ENCODE data around the gene LEP.
"Not testable (repeated sequence)": the region's sequence is repeated elsewhere in the genome, so short reads cannot be mapped to it uniquely, and the experiment has no call there.

Gene LEP

DNA sequence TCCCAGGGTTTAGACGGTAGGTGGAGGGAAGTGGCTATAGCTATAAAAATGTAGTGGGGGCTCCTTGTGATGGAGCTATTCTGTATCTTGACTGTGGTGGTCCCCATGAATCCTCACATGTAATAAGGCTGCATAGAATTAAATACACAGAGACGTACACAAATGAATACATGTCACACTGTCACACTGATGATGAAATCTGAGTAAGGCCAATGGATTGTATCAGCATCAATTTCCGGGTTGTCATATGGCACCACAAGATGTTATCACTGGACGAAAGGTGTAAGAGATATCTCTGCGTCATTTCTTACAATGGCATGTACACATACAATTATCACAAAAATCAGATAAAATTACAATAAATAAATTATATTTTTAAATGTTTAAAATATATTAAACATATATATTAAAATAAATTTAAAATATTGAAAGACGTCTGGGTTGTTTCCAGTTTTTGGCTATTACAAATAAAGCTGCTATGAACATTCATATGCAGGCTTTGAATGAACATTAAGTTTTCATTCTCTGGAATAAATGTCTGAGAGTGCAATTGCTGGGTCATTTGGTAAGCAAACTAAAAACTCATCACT lies 38.1 kb downstream of the LEP start:
- H3K4me3 ChIP-seq = no peak overlapping the region
- no peaks in the 10 kb centered on the region; the same call in 1 of the 2 replicates for H3K9me3 ChIP-seq (ENCODE audit: low read depth, low read length)
- no peak for DNase-seq (ENCODE audit: low read depth, low spot score)
- no peak overlapping the region for H3K27ac ChIP-seq
- TF ChIP-seq FOXP2 (optimal IDR thresholded peaks at IDR 0.05; ENCODE audit: control extremely low read depth, extremely low read length, insufficient read depth) (no peak), POLR2AphosphoS5 (IDR thresholded peaks at IDR 0.05; ENCODE audit: borderline replicate concordance, low read depth, low read length) (no peak), EZH2 (IDR thresholded peaks at IDR 0.05) (no peak)
- H3K36me3 ChIP-seq (ENCODE audit: insufficient read depth, low read length) = no peaks in the 10 kb centered on the region
- H3K9ac ChIP-seq (ENCODE audit: insufficient read length) = no peak overlapping the region

DNA sequence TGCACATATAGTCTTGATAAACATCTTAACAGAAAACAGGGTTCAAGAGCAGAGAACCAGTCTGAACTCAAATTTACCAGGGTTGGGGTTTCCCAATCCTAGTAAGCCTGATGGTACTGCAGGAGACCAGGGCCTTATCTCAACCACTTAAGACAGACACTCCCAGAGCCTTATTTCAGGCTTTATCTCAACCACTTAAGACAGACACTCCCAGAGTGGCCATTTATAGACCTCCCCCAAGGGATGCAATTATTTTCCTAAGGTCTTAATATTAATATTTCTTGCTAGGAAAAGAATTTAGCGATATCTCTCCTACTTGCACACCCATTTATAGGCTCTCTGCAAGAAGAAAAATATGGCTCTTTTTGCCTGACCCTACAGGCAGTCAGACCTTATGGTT lies 39.4 kb downstream of the LEP start:
- not testable (repeated sequence) for DNase-seq (ENCODE audit: low read depth, low spot score); H3K4me3 ChIP-seq; H3K36me3 ChIP-seq (ENCODE audit: insufficient read depth, low read length); H3K9ac ChIP-seq (ENCODE audit: insufficient read length); H3K27ac ChIP-seq; H3K9me3 ChIP-seq (ENCODE audit: low read depth, low read length)

DNA sequence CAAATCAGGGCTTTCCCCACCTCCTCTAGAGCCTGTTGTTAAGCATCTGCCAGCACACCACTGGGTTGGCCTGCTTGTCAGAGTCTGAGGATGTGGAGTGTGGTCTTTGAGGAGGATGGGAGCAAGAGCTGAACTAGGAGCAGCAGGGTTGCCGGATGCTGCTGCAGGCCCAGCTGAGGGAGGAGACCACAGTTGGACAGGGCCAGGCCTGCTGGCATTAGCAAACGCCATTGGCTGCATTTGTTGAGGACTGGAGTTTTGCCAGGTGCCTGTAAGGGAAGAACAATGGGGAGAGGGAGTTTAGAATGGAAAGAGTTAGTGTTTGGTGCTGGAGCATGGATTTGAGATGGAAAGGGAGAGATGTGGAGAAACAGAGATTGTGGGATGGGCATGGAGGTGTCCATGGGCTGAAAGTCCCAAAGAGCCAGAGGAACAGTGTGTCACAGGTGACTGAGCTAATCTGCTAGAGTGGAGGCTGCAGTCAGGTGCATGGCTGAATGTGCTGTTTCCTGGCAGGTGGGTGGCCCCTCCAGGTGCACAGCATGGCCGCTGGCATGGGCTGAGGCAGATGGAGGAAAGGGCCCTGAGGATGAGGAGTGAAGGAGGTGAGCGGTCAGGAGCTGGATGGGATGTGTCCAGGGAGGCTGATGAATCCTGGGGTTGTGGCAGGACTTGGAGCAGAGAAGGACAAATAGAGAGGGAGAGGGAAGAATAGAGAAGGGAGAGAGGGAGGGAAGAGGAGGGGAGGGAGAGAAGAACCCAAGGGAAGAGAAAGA lies 40.7 kb downstream of the LEP start:
- no peaks in the 10 kb centered on the region; the same call in 1 of the 2 replicates for H3K36me3 ChIP-seq (ENCODE audit: insufficient read depth, low read length)
- no peak overlapping the region for H3K27ac ChIP-seq
- DNase-seq (ENCODE audit: low read depth, low spot score) = no peak
- no peaks in the 10 kb centered on the region; the same call in 1 of the 2 replicates for H3K9me3 ChIP-seq (ENCODE audit: low read depth, low read length)
- no peak overlapping the region for H3K9ac ChIP-seq (ENCODE audit: insufficient read length)
- no peak overlapping the region for H3K4me3 ChIP-seq
- TF ChIP-seq EZH2 (IDR thresholded peaks at IDR 0.05) = no peak

DNA sequence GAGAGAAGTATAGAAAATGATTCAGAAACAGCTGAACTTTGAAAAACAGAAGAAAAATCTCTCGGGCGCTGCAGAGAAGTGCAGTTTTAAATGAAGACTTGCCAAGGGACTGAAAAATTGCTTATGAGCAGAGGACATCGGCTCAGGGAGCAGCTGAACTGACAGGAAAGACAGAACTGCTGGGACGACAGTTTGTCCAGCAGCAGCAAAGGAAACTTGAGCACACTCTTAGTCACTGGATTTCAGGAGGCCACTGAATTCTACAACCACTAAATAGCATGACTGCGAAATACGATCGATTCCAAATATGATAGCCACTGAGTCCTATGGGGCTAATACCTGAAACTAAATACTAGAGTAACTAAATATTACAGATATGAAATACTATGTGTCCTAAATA lies 43.0 kb downstream of the LEP start:
- no peaks in the 10 kb centered on the region; the same call in 1 of the 2 replicates for H3K36me3 ChIP-seq (ENCODE audit: insufficient read depth, low read length)
- no peak overlapping the region for H3K27ac ChIP-seq
- no peak overlapping the region for H3K9ac ChIP-seq (ENCODE audit: insufficient read length)
- no peak overlapping the region for H3K4me3 ChIP-seq
- H3K9me3 ChIP-seq (ENCODE audit: low read depth, low read length) = no peaks in the 10 kb centered on the region
- no peak for TF ChIP-seq POLR2AphosphoS5 (IDR thresholded peaks at IDR 0.05; ENCODE audit: borderline replicate concordance, low read depth, low read length)
- no peak for TF ChIP-seq EZH2 (IDR thresholded peaks at IDR 0.05)
- no peak for TF ChIP-seq FOXP2 (optimal IDR thresholded peaks at IDR 0.05; ENCODE audit: control extremely low read depth, extremely low read length, insufficient read depth)
- no peak for DNase-seq (ENCODE audit: low read depth, low spot score)

DNA sequence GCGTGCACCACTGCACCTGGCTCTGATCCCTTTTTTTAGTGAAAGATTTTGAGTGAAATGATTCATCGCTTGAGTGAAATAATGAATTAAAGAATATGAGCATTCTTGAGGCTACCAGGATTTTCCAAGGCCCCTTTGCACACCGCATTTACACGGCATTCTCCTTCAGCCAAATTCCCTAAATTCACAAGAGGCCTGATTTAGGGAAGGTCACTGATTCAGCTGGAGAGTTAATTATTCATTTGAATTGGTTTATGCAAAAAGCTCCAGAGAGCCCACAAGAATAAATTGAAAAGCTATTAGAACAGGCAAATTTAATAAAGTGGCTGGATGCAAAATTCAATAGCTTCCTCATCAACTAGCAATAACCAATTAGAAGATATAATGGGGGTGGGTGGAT lies 46.5 kb downstream of the LEP start:
- DNase-seq (ENCODE audit: low read depth, low spot score) = no peak
- Histone ChIP-seq H3K36me3 (ENCODE audit: insufficient read depth, low read length) (peaks cover 4% of the 10 kb centered on the region; the same call in 1 of the 2 replicates), H3K9ac (ENCODE audit: insufficient read length) (no peak overlapping the region), H3K9me3 (ENCODE audit: low read depth, low read length) (no peaks in the 10 kb centered on the region), H3K4me3 (no peak overlapping the region), H3K27ac (no peak overlapping the region)
- no peak for TF ChIP-seq FOXP2 (optimal IDR thresholded peaks at IDR 0.05; ENCODE audit: control extremely low read depth, extremely low read length, insufficient read depth)
- no peak for TF ChIP-seq EZH2 (IDR thresholded peaks at IDR 0.05)
- TF ChIP-seq POLR2AphosphoS5 (IDR thresholded peaks at IDR 0.05; ENCODE audit: borderline replicate concordance, low read depth, low read length) = no peak

DNA sequence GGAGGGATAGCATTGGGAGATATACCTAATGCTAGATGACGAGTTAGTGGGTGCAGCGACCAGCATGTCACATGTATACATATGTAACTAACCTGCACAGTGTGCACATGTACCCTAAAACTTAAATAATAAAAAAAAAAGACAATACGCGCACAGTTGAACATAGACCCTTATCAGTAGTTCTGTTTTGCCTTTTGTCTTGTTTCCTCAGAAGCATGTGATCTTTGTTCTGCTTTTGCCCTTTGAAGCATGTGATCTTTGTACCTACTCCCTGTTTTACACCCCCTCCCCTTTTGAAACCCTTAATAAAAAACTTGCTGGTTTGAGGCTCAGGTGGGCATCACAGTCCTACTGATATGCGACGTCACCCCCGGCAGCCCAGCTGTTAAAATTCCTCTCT lies 56.9 kb downstream of the LEP start:
- not testable (repeated sequence) for H3K4me3 ChIP-seq; H3K27ac ChIP-seq; H3K9me3 ChIP-seq (ENCODE audit: low read depth, low read length); DNase-seq (ENCODE audit: low read depth, low spot score); H3K36me3 ChIP-seq (ENCODE audit: insufficient read depth, low read length); H3K9ac ChIP-seq (ENCODE audit: insufficient read length)

DNA sequence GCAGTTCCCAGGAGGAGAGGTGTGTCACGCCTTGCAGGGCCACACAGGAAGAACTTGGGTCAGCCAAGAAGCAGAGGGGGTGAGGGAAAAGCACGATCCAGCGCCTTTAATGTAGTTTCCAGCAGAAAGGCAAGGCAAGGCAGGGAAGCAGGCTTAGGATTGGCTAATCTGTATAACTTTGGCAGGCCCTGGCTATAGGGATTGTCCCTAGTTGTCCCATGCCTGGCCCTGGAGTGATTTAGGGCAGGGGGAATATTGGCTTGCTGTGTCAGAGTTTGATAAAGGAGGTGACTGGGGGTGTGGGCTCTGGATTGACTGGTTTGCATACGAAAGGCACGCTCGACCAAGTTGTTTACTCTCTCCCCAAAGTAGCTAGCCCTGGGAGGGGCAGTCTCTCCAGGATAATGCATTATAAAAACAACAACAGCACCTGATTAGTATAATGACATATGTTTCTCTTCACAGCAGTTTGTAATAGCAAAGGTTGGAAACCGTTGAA lies 58.1 kb downstream of the LEP start:
- no peak overlapping the region for H3K4me3 ChIP-seq
- H3K9me3 ChIP-seq (ENCODE audit: low read depth, low read length) = no peaks in the 10 kb centered on the region
- TF ChIP-seq EZH2 (IDR thresholded peaks at IDR 0.05) = no peak
- TF ChIP-seq POLR2AphosphoS5 (IDR thresholded peaks at IDR 0.05; ENCODE audit: borderline replicate concordance, low read depth, low read length) = no peak
- no peak for TF ChIP-seq FOXP2 (optimal IDR thresholded peaks at IDR 0.05; ENCODE audit: control extremely low read depth, extremely low read length, insufficient read depth)
- no peak overlapping the region for H3K27ac ChIP-seq
- peaks cover 11% of the 10 kb centered on the region; the same call in 1 of the 2 replicates for H3K36me3 ChIP-seq (ENCODE audit: insufficient read depth, low read length)
- H3K9ac ChIP-seq (ENCODE audit: insufficient read length) = no peak overlapping the region
- DNase-seq (ENCODE audit: low read depth, low spot score) = no peak

DNA sequence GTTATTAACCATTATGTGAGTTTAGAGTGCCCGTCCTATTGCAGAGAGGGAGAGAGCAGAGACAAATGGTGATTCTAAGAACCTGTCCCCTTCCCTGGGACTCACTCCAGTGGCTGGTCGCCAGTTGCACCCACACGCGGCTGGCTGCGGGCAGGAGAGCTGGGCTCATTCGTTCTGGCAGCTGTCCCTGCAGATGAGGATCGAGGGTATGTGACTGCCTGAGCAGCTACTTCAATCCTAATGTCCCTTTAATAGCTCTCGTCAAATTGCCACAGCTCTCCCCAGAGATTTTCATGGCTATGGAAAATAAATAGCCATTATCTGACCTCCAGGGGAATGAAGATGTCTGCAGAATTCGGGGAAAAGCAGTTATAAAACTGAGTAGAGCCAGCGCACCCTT lies 61.1 kb downstream of the LEP start:
- no peak for TF ChIP-seq FOXP2 (optimal IDR thresholded peaks at IDR 0.05; ENCODE audit: control extremely low read depth, extremely low read length, insufficient read depth)
- peaks cover 33% of the 10 kb centered on the region for H3K36me3 ChIP-seq (ENCODE audit: insufficient read depth, low read length)
- no peak overlapping the region for H3K9ac ChIP-seq (ENCODE audit: insufficient read length)
- no peaks in the 10 kb centered on the region for H3K9me3 ChIP-seq (ENCODE audit: low read depth, low read length)
- no peak for DNase-seq (ENCODE audit: low read depth, low spot score)
- no peak overlapping the region for H3K4me3 ChIP-seq
- no peak overlapping the region for H3K27ac ChIP-seq

DNA sequence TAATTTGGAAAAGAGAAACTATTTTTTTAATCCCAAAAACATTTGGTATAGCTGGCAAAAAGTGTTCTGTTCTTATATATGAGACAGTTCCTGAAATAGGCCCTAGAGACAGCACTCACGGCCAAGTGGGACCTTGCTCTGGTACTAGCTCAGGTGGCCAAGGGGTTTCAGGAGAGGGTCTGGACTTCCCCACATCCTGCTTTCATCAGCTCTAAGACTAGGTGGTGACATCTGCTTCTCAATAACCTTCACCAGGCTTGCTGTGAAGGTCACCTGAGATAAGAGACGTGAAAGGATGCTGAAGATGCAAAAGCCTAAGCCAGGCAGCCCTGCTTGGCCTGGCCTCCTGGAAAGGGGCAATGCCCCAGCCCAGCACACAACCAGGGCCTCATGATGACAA lies 62.1 kb downstream of the LEP start:
- H3K4me3 ChIP-seq = no peak overlapping the region
- peaks cover 43% of the 10 kb centered on the region for H3K36me3 ChIP-seq (ENCODE audit: insufficient read depth, low read length)
- TF ChIP-seq FOXP2 (optimal IDR thresholded peaks at IDR 0.05; ENCODE audit: control extremely low read depth, extremely low read length, insufficient read depth) (no peak), POLR2AphosphoS5 (IDR thresholded peaks at IDR 0.05; ENCODE audit: borderline replicate concordance, low read depth, low read length) (no peak), EZH2 (IDR thresholded peaks at IDR 0.05) (no peak)
- no peak for DNase-seq (ENCODE audit: low read depth, low spot score)
- H3K9ac ChIP-seq (ENCODE audit: insufficient read length) = no peak overlapping the region
- no peak overlapping the region for H3K27ac ChIP-seq
- H3K9me3 ChIP-seq (ENCODE audit: low read depth, low read length) = no peaks in the 10 kb centered on the region

All from SK-N-MC (cell line).